Measurements from ENCODE around the gene SLC26A2.

SLC26A2 gene

DNA sequence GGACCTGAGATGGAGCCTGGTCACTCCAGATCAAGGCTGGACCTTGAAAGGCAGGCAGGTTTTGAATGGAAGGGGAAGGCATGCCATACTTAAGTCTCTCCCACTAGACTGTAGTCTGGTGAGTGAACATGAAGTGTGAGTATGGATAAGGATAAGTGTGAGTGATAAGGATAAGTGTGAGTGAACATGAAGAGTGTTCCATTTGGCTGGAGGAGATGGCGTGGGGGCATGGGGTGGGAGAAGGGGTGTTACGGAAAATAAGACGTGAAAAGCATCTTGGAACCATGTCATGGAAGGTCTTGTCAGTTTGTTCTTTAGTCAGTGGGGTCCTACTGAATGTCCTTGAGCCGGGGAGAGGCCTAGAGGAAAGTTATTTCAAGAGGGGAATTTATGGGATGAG lies 72.8 kb downstream of the SLC26A2 start:
- in situ Hi-C loops (cut with MboI; ENCODE audit: low sequenced_read_pairs) = loop anchor here (25.0 kb wide), 1 partner anchor 179 kb away; no protein-coding TSS in a partner anchor

DNA sequence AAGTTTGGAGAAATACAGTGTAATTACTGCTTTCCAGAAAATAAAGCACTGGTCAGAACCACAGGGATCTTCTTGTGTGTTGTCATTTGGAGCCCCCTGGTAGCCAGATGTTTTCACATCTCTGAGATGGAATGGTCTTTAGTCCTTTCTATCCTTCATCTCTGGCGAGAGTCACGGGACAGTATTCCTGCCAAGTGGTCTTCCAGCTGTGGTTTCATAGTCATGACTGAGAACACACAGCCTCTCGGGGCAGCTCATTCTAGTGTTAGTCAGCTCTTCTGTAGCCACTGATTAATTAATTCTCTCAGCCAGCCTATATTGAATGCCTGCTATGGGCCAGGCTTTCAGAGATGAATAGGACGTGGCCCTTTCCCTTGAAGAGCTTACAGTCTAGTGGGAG lies 74.1 kb downstream of the SLC26A2 start:
- in situ Hi-C loops (cut with MboI; ENCODE audit: low sequenced_read_pairs) = loop anchor here (25.0 kb wide), 1 partner anchor 178 kb away; no protein-coding TSS in a partner anchor

DNA sequence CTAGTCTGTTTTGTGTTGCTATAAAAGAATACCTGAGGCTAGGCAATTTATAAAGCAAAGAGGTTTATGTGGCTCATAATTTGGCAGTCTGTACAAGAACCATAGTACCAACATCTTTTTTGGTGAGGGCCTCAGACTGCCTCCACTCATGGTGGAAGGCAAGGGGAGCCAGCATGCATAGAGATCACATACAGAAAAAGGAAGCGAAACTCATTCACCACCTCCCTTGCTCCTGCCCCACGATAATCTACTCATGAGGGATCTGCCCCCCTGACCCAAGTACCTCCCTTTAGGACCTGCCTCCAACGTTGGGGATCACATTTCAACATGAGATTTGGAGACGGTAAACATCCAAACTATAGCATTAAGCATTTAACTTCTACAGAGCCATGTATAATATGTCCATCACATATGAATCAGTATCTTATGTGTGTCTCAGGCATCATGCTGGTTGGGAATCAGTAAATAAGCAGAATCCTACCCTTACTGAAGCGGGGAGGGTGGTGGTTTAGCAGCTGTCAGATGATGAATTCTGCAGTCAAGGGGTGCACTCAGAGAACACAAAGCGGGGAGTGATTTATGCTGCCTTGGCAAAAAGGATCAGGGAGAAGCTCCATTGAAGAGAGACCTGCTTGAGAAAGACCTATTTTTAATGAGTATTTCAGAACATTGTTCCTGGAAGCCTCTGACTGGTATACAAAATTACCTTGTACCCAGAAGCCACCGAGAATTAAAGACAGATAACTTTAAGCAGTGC lies 74.8 kb downstream of the SLC26A2 start:
- in situ Hi-C loops (cut with MboI; ENCODE audit: low sequenced_read_pairs) = loop anchor here (25.0 kb wide), 1 partner anchor 177 kb away; no protein-coding TSS in a partner anchor

DNA sequence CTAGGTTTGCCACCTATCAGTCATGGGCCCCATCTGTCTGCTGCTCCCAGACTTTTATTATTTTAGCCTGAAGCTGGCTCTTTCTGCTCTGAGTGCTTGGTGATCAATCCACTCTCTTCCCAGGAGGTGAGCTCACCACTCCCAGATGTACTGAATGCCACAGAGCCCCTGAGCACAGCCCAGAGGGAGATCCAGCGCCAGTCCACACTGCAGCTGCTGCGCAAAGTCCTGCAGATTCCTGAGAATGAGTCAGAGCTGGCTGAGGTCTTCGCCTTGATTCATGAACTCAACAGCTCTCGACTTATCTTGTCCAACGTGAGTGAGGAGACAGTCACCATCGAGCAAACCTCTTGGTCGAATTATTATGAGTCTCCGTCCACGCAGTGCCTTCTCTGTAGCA lies 76.0 kb downstream of the SLC26A2 start:
- in situ Hi-C loops (cut with MboI; ENCODE audit: low sequenced_read_pairs) = loop anchor here (25.0 kb wide), 1 partner anchor 176 kb away; no protein-coding TSS in a partner anchor

Data from HL-60/S4 treated with phorbol 12-myristate 13-acetate at 8.2 ng/mL for 4 days and 3 days (cell line).